ENCODE data around the gene AQP6. TPM values are rescaled to one million over a fixed set of nuclear protein-coding genes. Genes with fewer than 3 reads are reported as not detected.

Gene AQP6
- total RNA-seq, 1 experiment from 2014 or later, result 0.09 TPM

DNA sequence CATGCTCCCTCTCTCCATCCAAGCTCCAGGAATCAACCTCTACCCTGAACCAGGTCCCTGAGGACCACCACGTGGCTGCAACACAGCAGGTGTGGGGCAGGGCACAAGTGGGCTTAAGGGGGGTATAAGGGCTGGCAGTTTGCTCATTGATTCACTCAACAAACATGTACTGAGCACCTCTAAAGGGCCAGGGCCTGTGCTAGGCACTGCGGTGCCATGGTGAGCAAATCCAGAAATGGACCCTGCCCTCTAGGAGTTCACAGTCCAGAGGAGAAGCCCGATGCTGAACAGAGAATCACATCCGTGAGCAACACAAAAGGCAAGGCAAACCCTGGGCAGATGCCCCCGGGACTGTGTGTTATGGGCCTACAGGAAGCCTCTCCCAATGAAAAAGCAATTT is 28.7 kb upstream of the AQP6 start (continued):
- TF ChIP-seq, protein P1, sequence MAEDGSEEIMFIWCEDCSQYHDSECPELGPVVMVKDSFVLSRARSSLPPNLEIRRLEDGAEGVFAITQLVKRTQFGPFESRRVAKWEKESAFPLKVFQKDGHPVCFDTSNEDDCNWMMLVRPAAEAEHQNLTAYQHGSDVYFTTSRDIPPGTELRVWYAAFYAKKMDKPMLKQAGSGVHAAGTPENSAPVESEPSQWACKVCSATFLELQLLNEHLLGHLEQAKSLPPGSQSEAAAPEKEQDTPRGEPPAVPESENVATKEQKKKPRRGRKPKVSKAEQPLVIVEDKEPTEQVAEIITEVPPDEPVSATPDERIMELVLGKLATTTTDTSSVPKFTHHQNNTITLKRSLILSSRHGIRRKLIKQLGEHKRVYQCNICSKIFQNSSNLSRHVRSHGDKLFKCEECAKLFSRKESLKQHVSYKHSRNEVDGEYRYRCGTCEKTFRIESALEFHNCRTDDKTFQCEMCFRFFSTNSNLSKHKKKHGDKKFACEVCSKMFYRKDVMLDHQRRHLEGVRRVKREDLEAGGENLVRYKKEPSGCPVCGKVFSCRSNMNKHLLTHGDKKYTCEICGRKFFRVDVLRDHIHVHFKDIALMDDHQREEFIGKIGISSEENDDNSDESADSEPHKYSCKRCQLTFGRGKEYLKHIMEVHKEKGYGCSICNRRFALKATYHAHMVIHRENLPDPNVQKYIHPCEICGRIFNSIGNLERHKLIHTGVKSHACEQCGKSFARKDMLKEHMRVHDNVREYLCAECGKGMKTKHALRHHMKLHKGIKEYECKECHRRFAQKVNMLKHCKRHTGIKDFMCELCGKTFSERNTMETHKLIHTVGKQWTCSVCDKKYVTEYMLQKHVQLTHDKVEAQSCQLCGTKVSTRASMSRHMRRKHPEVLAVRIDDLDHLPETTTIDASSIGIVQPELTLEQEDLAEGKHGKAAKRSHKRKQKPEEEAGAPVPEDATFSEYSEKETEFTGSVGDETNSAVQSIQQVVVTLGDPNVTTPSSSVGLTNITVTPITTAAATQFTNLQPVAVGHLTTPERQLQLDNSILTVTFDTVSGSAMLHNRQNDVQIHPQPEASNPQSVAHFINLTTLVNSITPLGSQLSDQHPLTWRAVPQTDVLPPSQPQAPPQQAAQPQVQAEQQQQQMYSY (CRISPR knock-in tag; IDR thresholded peaks at IDR 0.05), result no peak
- TF ChIP-seq, protein P2, sequence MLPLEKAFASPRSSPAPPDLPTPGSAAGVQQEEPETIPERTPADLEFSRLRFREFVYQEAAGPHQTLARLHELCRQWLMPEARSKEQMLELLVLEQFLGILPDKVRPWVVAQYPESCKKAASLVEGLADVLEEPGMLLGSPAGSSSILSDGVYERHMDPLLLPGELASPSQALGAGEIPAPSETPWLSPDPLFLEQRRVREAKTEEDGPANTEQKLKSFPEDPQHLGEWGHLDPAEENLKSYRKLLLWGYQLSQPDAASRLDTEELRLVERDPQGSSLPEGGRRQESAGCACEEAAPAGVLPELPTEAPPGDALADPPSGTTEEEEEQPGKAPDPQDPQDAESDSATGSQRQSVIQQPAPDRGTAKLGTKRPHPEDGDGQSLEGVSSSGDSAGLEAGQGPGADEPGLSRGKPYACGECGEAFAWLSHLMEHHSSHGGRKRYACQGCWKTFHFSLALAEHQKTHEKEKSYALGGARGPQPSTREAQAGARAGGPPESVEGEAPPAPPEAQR (CRISPR knock-in tag; IDR thresholded peaks at IDR 0.05), result no peak
- TF ChIP-seq TEAD4 (CRISPR knock-in tag; IDR thresholded peaks at IDR 0.05), result no peak
- TF ChIP-seq, protein P3, sequence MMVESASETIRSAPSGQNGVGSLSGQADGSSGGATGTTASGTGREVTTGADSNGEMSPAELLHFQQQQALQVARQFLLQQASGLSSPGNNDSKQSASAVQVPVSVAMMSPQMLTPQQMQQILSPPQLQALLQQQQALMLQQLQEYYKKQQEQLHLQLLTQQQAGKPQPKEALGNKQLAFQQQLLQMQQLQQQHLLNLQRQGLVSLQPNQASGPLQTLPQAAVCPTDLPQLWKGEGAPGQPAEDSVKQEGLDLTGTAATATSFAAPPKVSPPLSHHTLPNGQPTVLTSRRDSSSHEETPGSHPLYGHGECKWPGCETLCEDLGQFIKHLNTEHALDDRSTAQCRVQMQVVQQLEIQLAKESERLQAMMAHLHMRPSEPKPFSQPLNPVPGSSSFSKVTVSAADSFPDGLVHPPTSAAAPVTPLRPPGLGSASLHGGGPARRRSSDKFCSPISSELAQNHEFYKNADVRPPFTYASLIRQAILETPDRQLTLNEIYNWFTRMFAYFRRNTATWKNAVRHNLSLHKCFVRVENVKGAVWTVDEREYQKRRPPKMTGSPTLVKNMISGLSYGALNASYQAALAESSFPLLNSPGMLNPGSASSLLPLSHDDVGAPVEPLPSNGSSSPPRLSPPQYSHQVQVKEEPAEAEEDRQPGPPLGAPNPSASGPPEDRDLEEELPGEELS (CRISPR knock-in tag; IDR thresholded peaks at IDR 0.05), result no peak
- TF ChIP-seq TCF7 (CRISPR knock-in tag; IDR thresholded peaks at IDR 0.05; ENCODE audit: low read depth), result no peak
- TF ChIP-seq NR2C2 (CRISPR knock-in tag; IDR thresholded peaks at IDR 0.05), result no peak
- TF ChIP-seq, protein P4, sequence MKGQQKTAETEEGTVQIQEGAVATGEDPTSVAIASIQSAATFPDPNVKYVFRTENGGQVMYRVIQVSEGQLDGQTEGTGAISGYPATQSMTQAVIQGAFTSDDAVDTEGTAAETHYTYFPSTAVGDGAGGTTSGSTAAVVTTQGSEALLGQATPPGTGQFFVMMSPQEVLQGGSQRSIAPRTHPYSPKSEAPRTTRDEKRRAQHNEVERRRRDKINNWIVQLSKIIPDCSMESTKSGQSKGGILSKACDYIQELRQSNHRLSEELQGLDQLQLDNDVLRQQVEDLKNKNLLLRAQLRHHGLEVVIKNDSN (CRISPR knock-in tag; IDR thresholded peaks at IDR 0.05), result no peak
- TF ChIP-seq ZNF138 (CRISPR knock-in tag; conservative IDR thresholded peaks at IDR 0.05), result no peak
- TF ChIP-seq, protein P5, sequence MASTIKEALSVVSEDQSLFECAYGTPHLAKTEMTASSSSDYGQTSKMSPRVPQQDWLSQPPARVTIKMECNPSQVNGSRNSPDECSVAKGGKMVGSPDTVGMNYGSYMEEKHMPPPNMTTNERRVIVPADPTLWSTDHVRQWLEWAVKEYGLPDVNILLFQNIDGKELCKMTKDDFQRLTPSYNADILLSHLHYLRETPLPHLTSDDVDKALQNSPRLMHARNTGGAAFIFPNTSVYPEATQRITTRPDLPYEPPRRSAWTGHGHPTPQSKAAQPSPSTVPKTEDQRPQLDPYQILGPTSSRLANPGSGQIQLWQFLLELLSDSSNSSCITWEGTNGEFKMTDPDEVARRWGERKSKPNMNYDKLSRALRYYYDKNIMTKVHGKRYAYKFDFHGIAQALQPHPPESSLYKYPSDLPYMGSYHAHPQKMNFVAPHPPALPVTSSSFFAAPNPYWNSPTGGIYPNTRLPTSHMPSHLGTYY (CRISPR knock-in tag; IDR thresholded peaks at IDR 0.05), result no peak
- TF ChIP-seq, protein P6, sequence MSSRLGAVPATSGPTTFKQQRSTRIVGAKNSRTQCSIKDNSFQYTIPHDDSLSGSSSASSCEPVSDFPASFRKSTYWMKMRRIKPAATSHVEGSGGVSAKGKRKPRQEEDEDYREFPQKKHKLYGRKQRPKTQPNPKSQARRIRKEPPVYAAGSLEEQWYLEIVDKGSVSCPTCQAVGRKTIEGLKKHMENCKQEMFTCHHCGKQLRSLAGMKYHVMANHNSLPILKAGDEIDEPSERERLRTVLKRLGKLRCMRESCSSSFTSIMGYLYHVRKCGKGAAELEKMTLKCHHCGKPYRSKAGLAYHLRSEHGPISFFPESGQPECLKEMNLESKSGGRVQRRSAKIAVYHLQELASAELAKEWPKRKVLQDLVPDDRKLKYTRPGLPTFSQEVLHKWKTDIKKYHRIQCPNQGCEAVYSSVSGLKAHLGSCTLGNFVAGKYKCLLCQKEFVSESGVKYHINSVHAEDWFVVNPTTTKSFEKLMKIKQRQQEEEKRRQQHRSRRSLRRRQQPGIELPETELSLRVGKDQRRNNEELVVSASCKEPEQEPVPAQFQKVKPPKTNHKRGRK (CRISPR knock-in tag; IDR thresholded peaks at IDR 0.05; ENCODE audit: borderline replicate concordance), result no peak
- no peak for TF ChIP-seq GABPB1 (CRISPR knock-in tag; IDR thresholded peaks at IDR 0.05)
- no peak for TF ChIP-seq SMAD4 (CRISPR knock-in tag; IDR thresholded peaks at IDR 0.05)
- TF ChIP-seq, protein P7, sequence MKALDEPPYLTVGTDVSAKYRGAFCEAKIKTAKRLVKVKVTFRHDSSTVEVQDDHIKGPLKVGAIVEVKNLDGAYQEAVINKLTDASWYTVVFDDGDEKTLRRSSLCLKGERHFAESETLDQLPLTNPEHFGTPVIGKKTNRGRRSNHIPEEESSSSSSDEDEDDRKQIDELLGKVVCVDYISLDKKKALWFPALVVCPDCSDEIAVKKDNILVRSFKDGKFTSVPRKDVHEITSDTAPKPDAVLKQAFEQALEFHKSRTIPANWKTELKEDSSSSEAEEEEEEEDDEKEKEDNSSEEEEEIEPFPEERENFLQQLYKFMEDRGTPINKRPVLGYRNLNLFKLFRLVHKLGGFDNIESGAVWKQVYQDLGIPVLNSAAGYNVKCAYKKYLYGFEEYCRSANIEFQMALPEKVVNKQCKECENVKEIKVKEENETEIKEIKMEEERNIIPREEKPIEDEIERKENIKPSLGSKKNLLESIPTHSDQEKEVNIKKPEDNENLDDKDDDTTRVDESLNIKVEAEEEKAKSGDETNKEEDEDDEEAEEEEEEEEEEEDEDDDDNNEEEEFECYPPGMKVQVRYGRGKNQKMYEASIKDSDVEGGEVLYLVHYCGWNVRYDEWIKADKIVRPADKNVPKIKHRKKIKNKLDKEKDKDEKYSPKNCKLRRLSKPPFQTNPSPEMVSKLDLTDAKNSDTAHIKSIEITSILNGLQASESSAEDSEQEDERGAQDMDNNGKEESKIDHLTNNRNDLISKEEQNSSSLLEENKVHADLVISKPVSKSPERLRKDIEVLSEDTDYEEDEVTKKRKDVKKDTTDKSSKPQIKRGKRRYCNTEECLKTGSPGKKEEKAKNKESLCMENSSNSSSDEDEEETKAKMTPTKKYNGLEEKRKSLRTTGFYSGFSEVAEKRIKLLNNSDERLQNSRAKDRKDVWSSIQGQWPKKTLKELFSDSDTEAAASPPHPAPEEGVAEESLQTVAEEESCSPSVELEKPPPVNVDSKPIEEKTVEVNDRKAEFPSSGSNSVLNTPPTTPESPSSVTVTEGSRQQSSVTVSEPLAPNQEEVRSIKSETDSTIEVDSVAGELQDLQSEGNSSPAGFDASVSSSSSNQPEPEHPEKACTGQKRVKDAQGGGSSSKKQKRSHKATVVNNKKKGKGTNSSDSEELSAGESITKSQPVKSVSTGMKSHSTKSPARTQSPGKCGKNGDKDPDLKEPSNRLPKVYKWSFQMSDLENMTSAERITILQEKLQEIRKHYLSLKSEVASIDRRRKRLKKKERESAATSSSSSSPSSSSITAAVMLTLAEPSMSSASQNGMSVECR (CRISPR knock-in tag; IDR thresholded peaks at IDR 0.05; ENCODE audit: borderline replicate concordance), result no peak

Measured in WTC11 (cell line).